ENCODE data around the gene NUDT21.

- TF ChIP-seq CTCF (conservative IDR thresholded peaks at IDR 0.05; ENCODE audit: low read length): no peak
- TF ChIP-seq EZH2phosphoT487 (IDR thresholded peaks at IDR 0.05; ENCODE audit: borderline replicate concordance): no peak
Observed at GRCh38 chr16:56387396-56387795, 63.7 kb downstream of the NUDT21 start.

Data from Loucy (cell line).